Measurements from ENCODE around the gene KAT6B.

DNA sequence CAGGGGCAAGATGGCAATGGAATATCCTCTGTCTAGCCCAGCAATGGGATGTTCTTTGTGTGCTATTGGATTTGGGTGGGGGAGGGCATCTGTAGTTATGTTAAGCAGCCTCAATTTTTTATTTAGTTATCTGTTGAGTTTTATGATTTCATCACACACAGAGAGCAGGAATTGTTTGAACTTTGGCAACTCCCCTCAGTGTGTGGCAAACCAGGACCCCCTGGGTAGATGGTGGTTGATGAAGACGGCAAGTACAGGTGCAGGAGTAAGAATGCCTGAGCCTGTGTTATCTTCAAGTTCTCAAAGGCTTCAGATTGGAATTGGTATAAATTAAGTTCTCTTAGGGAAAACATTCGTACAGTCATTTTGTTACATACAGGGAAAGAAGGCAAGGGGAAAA is 142.7 kb downstream of the KAT6B start:
- TF ChIP-seq CTCF (IDR thresholded peaks at IDR 0.05 in 4 of 5, conservative IDR thresholded peaks at IDR 0.05 in 1 of 5), result no peak
- no peak for TF ChIP-seq POLR2A (IDR thresholded peaks at IDR 0.05)
